Activated CD4-positive, alpha-beta T cell treated with anti-CD3 and anti-CD28 coated beads, Interleukin-2, amount 10 ng/mL, durations not matched to agents 24 days and 14 days (primary cell): Measurements from ENCODE around the gene MVP. TPM values are rescaled to one million over a fixed set of nuclear protein-coding genes. Genes with fewer than 3 reads are reported as not detected.
"Not testable (repeated sequence)": the region's sequence is repeated elsewhere in the genome, so short reads cannot be mapped to it uniquely, and the experiment has no call there.

Source experiments
- DNase-seq: peaks from one replicate; pipeline ENCODE4 v3.0.0; 2022
- H3K27ac Mint-ChIP-seq: one replicate; pipeline ENCODE4 v1.8.0; 2022; ENCODE audit warnings: mild to moderate bottlenecking, mixed read lengths
- H3K27me3 Mint-ChIP-seq: one replicate; pipeline ENCODE4 v1.8.0; 2022; ENCODE audit warnings: mixed read lengths
- H3K36me3 Mint-ChIP-seq: one replicate; pipeline ENCODE4 v1.8.0; 2022; ENCODE audit warnings: low read depth, mild to moderate bottlenecking, mixed read lengths
- H3K4me1 Mint-ChIP-seq: one replicate; pipeline ENCODE4 v1.8.0; 2021; ENCODE audit warnings: mixed read lengths
- H3K4me3 Mint-ChIP-seq: one replicate; pipeline ENCODE4 v1.8.0; 2022; ENCODE audit warnings: mild to moderate bottlenecking, moderate library complexity, mixed read lengths
- H3K9me3 Mint-ChIP-seq: one replicate; pipeline ENCODE4 v1.8.0; 2021; ENCODE audit warnings: mixed read lengths
- intact Hi-C: fragments of 100-400 bp; cut with micrococcal nuclease; formaldehyde crosslinking; loops from one replicate; pipeline ENCODE4 v1.15.1; 2023
- total RNA-seq: library from RNA; stranded (reverse); gene quantifications from 2 replicates; pipeline ENCODE4 v1.2.3, GENCODE V29; 2022

MVP gene
- total RNA-seq, 1 donor from 2014 or later, result 122 TPM

- H3K27ac Mint-ChIP-seq, H3K9me3 Mint-ChIP-seq, H3K27me3 Mint-ChIP-seq, H3K36me3 Mint-ChIP-seq, H3K4me1 Mint-ChIP-seq, DNase-seq, H3K4me3 Mint-ChIP-seq: not testable (repeated sequence)
- intact Hi-C loops, result loop anchor here (10.0 kb wide), 2 partner anchors 106 to 156 kb away; partner anchors contain the start of genes C16orf92 and TAOK2
Measured at GRCh38 chr16:29869067-29869466, 48.8 kb downstream of the MVP start.

DNA sequence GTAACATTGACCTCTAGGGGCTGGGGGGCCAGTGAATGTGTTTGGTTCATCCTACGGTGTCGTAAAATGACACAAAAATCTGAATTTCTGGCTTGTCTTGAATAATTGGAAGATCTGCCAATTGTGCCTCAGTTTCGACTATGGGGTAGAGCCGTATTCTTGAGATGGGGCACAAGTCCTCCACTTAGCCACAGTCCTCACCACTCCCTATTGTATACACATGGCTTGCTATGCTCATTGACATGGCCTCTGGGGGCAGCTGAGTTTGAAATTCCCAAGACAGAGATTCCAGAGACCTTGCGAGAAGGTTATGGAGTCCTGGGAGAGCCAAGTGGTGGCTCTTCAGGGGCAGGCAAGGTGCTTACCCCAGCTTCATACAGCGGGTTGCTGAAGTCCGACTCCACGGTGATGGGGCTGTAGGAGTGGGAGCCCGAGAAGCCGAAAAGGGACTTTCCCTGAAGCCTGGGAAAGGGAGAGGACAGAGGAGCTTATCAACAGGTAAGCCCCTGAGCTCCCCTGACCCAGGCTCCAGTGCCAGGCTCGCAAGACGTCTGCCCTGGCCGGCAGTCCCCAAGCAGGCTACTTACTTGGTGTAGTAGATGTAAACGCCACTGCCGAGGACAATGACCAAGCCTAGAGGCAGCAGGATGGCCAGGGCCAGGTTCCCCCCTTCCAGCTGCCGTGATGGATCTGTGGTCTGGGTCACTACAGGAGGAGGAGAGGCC is 51.7 kb downstream of the MVP start:
- H3K27me3 Mint-ChIP-seq, result peaks cover 12% of the 10 kb centered on the region
- no peak for DNase-seq
- intact Hi-C loops, result no loop called here
- no peaks in the 10 kb centered on the region for H3K9me3 Mint-ChIP-seq
- no peak overlapping the region for H3K27ac Mint-ChIP-seq
- H3K36me3 Mint-ChIP-seq, result no peaks in the 10 kb centered on the region
- no peak overlapping the region for H3K4me3 Mint-ChIP-seq
- H3K4me1 Mint-ChIP-seq, result peaks cover 7% of the 10 kb centered on the region

DNA sequence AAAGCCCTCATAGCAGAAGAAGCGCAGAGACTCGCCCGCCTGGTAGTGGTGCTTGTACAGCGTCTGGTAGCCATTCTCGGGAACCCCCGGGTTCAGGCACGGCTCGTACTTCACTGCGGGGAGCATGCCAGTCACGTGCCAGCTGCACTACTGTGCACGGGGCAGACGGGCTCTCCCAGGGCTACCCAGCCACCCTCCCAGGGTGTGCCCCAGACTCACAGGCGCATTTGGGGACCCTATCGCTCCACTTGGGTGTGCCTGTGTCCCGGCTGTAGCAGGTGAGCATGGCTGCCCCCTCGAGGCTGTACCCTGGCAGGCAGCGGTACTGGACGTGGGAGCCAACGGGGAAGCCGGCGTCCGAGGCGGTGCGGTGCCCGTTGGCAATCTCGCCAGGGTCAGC is 53.1 kb downstream of the MVP start:
- no peak for DNase-seq
- H3K36me3 Mint-ChIP-seq, result no peaks in the 10 kb centered on the region
- H3K4me3 Mint-ChIP-seq, result no peak overlapping the region
- H3K4me1 Mint-ChIP-seq, result peaks cover 13% of the 10 kb centered on the region
- H3K27ac Mint-ChIP-seq, result no peak overlapping the region
- H3K27me3 Mint-ChIP-seq, result peaks cover 21% of the 10 kb centered on the region
- H3K9me3 Mint-ChIP-seq, result no peaks in the 10 kb centered on the region
- intact Hi-C loops, result no loop called here

DNA sequence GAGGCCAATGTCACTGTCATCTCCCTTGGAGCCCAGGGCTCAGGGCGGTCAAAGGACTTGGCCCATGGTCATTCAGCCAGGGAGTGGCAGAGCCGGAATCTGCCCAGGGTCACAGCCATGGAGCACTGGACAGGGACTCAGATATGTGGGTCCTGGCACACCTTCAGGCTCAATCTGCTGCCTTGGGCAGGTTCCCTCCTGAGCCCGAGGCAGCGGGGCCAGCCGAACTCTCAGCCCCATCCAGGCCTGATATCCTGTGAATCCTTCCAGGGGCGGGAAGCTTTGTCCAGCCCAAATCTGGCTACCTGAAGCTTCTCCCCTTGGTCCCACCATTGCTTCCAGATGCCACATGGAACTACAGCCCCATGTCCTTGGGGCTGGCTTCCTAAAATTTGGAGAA is 54.9 kb downstream of the MVP start:
- no peak overlapping the region for H3K4me3 Mint-ChIP-seq
- H3K9me3 Mint-ChIP-seq, result no peaks in the 10 kb centered on the region
- H3K4me1 Mint-ChIP-seq, result peaks cover 13% of the 10 kb centered on the region
- no peaks in the 10 kb centered on the region for H3K36me3 Mint-ChIP-seq
- intact Hi-C loops, result no loop called here
- peaks cover 21% of the 10 kb centered on the region for H3K27me3 Mint-ChIP-seq
- no peak overlapping the region for H3K27ac Mint-ChIP-seq
- DNase-seq, result no peak

- intact Hi-C loops, result no loop called here
- Mint-ChIP-seq H3K36me3 (no peaks in the 10 kb centered on the region), H3K4me1 (peaks cover 13% of the 10 kb centered on the region), H3K9me3 (no peaks in the 10 kb centered on the region), H3K27ac (no peak overlapping the region), H3K27me3 (peaks cover 23% of the 10 kb centered on the region), H3K4me3 (peak overlapping the region; percentile 76)
- peak; percentile 67 for DNase-seq
Measured at GRCh38 chr16:29876217-29876593, 55.9 kb downstream of the MVP start.

GRCh38 chr16:29876594-29877249 is 56.5 kb downstream of the MVP start:
- intact Hi-C loops, result no loop called here
- H3K4me3 Mint-ChIP-seq, result peak overlapping the region; percentile 76
- H3K36me3 Mint-ChIP-seq, result no peaks in the 10 kb centered on the region
- DNase-seq, result peak; percentile 80
- peaks cover 24% of the 10 kb centered on the region for H3K27me3 Mint-ChIP-seq
- no peaks in the 10 kb centered on the region for H3K9me3 Mint-ChIP-seq
- H3K4me1 Mint-ChIP-seq, result peaks cover 13% of the 10 kb centered on the region
- no peak overlapping the region for H3K27ac Mint-ChIP-seq

DNA sequence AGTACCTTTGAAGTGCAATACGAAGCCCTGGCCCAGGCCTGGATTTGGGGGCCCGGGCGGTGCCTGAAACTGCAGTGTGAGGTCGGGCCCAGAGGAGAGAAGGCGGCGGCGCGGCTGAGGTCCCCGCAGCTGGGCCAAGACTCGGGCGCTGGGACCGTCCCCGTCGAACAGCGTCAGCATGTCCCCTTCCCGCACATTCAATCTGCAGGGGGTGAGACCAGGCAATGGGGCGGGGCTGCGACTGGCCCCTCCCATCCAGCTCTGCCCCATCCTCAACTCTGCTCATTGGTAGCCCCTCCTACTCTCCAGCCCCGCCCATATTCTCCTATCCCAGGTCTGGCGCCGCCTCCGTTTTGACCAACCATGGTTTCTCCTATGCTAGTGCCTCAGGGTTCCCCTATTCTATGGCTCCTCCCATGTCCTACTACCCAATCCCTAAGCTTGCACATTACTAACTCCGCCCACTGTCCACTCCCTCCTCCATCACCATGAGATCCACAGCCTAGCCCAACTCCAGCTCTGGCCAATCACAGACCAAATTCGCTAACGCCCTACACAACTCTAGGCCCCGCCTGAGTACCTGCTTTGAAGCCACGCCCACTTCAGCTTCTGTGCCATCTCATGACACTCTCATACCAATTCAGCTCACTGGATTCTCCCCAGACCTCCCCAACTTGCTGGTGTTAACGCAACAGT is 57.2 kb downstream of the MVP start:
- Mint-ChIP-seq H3K4me1 (peaks cover 13% of the 10 kb centered on the region), H3K9me3 (no peaks in the 10 kb centered on the region), H3K4me3 (peak overlapping the region; percentile 76), H3K27ac (no peak overlapping the region), H3K27me3 (peaks cover 24% of the 10 kb centered on the region), H3K36me3 (no peaks in the 10 kb centered on the region)
- DNase-seq, result peak; percentile 86
- intact Hi-C loops, result no loop called here

GRCh38 chr16:29878172-29878571 is 57.9 kb downstream of the MVP start:
- no peak for DNase-seq
- H3K9me3 Mint-ChIP-seq, result no peaks in the 10 kb centered on the region
- peaks cover 13% of the 10 kb centered on the region for H3K4me1 Mint-ChIP-seq
- intact Hi-C loops, result no loop called here
- H3K36me3 Mint-ChIP-seq, result no peaks in the 10 kb centered on the region
- H3K4me3 Mint-ChIP-seq, result no peak overlapping the region
- H3K27me3 Mint-ChIP-seq, result peaks cover 26% of the 10 kb centered on the region
- no peak overlapping the region for H3K27ac Mint-ChIP-seq

- Mint-ChIP-seq H3K9me3 (no peaks in the 10 kb centered on the region), H3K27me3 (peaks cover 21% of the 10 kb centered on the region), H3K4me3 (no peak overlapping the region), H3K27ac (no peak overlapping the region), H3K4me1 (peaks cover 13% of the 10 kb centered on the region), H3K36me3 (no peaks in the 10 kb centered on the region)
- intact Hi-C loops, result no loop called here
- DNase-seq, result no peak
Measured at GRCh38 chr16:29881050-29881449, 60.8 kb downstream of the MVP start.

DNA sequence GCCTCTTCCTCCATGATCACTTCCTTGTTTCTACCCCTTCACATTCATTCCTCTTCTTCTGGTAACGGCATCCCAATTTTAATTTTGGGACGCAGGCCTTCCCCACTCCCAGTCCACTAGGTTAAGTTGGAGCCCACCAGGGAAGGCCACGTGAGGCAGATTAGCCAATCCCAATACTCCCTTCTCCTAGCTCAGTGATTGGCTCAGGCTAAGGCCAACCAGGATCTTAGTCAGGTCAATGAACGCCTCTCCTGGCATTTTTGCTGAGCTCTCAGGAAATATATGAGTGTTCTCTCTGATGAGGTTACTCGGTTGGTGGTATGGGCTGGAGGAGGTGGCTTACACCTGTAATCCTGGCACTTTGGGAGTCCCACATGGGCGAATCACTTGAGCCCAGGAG is 63.7 kb downstream of the MVP start:
- H3K4me1 Mint-ChIP-seq, result no peaks in the 10 kb centered on the region
- no peak for DNase-seq

DNA sequence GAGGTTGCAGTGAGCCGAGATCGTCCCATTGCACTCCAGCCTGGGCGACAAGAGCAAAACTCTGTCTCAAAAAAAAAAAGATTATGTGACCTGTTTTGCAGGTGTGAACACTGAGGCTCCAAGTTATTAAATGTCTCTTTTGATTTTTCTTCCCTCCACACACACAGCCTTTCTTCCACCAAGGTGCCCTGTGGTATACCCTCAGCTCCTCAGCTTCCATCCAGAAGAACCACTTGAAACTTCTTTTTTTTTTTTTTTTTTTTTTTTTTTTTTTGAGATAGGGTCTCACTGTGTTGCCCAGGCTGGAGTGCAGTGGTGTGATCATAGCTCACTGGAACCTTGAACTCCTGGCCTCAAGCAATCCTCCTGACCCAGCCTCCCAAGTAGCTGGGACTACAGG is 69.1 kb downstream of the MVP start:
- DNase-seq, H3K4me3 Mint-ChIP-seq, intact Hi-C loops, H3K4me1 Mint-ChIP-seq, H3K9me3 Mint-ChIP-seq, H3K36me3 Mint-ChIP-seq, H3K27me3 Mint-ChIP-seq, H3K27ac Mint-ChIP-seq: not testable (repeated sequence)

More for the DNA sequence above, 63.7 kb downstream of the MVP start:
- Mint-ChIP-seq H3K9me3 (no peaks in the 10 kb centered on the region), H3K27me3 (peaks cover 9% of the 10 kb centered on the region), H3K4me3 (no peak overlapping the region), H3K36me3 (no peaks in the 10 kb centered on the region), H3K27ac (no peak overlapping the region)
- intact Hi-C loops, result no loop called here

GRCh38 chr16:29891525-29892457 is 71.5 kb downstream of the MVP start:
- no peaks in the 10 kb centered on the region for H3K4me1 Mint-ChIP-seq

GRCh38 chr16:29892458-29892813 is 72.2 kb downstream of the MVP start:
- H3K36me3 Mint-ChIP-seq, result no peaks in the 10 kb centered on the region
- no peak for DNase-seq
- H3K27ac Mint-ChIP-seq, result no peak overlapping the region
- no peaks in the 10 kb centered on the region for H3K4me1 Mint-ChIP-seq
- H3K4me3 Mint-ChIP-seq, result no peak overlapping the region
- no peaks in the 10 kb centered on the region for H3K9me3 Mint-ChIP-seq
- intact Hi-C loops, result no loop called here
- peaks cover 9% of the 10 kb centered on the region for H3K27me3 Mint-ChIP-seq

More at GRCh38 chr16:29891525-29892457, 71.5 kb downstream of the MVP start:
- no peak for DNase-seq
- Mint-ChIP-seq H3K27me3 (peaks cover 5% of the 10 kb centered on the region), H3K27ac (no peak overlapping the region), H3K36me3 (no peaks in the 10 kb centered on the region), H3K9me3 (no peaks in the 10 kb centered on the region), H3K4me3 (no peak overlapping the region)
- intact Hi-C loops, result no loop called here
